ENCODE measurements around the gene NFIB. TPM values are rescaled to one million over a fixed set of nuclear protein-coding genes. Genes with fewer than 3 reads are reported as not detected.

The NFIB gene
- total and polyA plus RNA-seq, 5 donors = 22.5 to 143 (median 134) TPM

DNA sequence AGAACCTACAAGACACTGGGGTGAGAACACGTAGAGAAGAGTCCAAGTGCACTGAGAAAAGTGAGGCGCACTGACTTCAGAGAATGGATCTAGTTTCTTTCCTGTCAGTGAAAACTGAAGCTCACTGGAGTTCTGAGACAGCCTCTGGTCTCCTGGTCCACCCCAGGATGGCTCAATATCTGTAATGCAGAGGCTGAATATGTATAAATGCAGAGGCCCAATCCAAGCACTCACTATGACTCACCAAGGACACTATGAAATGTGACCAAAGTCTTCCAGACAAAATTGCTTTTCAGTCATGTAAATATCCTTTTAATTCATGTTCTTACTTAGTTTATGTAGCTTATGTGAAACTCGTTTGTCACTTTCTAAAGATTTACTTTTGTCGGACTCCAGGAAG, 53.8 kb downstream of the NFIB start:
- H3K9me3 ChIP-seq (ENCODE audit: control insufficient read depth, low read length) = no peaks in the 10 kb centered on the region
- WGBS = 93% methylated on average over 4 of the region's 4 CpGs
- peaks cover 15% of the 10 kb centered on the region for H3K4me1 ChIP-seq (ENCODE audit: control insufficient read depth, insufficient read depth, low read length)
- ATAC-seq (no peak), DNase-seq (no peak)
- no peak overlapping the region for H3K4me3 ChIP-seq (ENCODE audit: low read length)
- H3K27me3 ChIP-seq (ENCODE audit: control insufficient read depth, insufficient read depth) = no peaks in the 10 kb centered on the region
- intact Hi-C loops (cut with DNase I) = no loop called here
- H3K27ac ChIP-seq (ENCODE audit: low read length) = no peak overlapping the region

DNA sequence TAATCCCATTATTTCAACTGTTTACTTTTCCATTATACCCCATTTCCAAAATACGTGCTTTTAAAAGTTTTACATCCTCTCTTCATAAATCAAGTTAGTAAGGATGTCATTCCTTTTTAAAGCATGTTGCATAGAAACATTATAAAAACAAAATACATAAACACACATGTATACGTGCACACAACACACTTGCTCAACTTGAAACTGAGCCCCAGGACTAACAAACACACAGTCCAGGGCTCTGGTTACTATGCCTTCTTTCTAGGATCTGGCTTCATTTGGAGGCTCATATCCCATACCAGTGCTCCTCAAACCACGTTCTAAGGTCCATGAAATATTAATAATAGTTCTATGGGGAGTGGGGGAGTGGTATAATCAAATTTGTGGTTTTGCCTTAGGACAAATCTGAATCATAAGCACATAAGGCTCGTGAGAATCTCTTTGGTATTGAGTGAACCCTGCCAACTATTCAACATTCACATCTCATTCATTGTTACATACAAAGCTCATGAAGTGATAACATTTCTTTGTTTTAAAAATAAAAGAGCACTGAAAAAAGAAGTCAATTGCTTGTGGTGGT, 55.2 kb downstream of the NFIB start:
- intact Hi-C loops (cut with DNase I) = loop anchor here in 1 of 4 donors (10.0 kb wide), 1 partner anchor 56 kb away; the partner anchor contains the start of gene NFIB
- Histone ChIP-seq H3K4me3 (ENCODE audit: low read length) (no peak overlapping the region), H3K27me3 (ENCODE audit: control insufficient read depth, insufficient read depth) (no peaks in the 10 kb centered on the region), H3K4me1 (ENCODE audit: control insufficient read depth, insufficient read depth, low read length) (peaks cover 17% of the 10 kb centered on the region), H3K9me3 (ENCODE audit: control insufficient read depth, low read length) (no peaks in the 10 kb centered on the region), H3K27ac (ENCODE audit: low read length) (peak overlapping the region; percentile 17)
- WGBS = 42% methylated on average over 4 of the region's 4 CpGs
- no peak for ATAC-seq
- DNase-seq = no peak

DNA sequence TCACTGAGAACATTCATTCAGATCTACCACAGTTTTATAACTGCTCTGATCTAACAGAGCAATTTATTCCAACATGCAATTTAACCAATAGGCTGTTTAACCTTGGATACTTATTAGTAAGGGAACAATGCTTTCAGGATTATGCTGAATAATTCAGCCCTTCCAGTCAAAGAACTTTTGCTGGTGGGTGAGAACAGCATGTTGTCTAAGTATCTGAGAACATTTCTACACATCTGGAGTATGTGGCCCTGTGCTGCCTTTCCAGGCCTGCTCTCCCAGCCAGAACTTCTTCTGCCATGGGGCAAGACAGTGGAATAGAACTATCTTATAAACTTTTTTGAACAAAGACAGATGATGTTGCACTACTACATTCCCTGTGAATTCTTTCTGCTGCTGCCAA, 55.8 kb downstream of the NFIB start:
- Histone ChIP-seq H3K9me3 (ENCODE audit: control insufficient read depth, low read length) (no peaks in the 10 kb centered on the region), H3K27me3 (ENCODE audit: control insufficient read depth, insufficient read depth) (no peaks in the 10 kb centered on the region), H3K4me1 (ENCODE audit: control insufficient read depth, insufficient read depth, low read length) (peaks cover 18% of the 10 kb centered on the region), H3K4me3 (ENCODE audit: low read length) (no peak overlapping the region), H3K27ac (ENCODE audit: low read length) (no peak overlapping the region)
- intact Hi-C loops (cut with DNase I) = loop anchor here in 1 of 4 donors (10.0 kb wide), 1 partner anchor 57 kb away; the partner anchor contains the start of gene NFIB
- ATAC-seq = peak in 1 of 2 donors; percentile 18
- DNase-seq = peak in 1 of 3 donors; percentile 15

DNA sequence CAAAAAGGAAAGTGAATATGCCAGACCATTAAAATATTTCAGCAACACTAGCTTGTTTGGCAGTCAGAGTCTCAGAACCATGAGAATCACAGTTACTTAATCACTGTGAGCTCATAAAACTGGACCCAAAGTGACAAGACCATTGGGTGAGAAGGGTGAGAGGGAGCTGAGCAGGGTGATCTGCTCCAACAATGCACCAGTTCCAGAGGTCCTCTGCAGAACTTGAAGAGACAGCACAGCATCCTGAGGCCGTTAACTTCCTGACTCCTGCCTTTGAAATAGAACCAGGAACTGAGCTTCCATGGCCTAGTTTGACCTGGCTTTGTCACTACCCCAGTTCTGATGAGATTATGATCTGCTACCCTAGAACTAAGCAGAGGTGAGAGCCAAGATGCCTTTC, 57.4 kb downstream of the NFIB start:
- H3K9me3 ChIP-seq (ENCODE audit: control insufficient read depth, low read length) = no peaks in the 10 kb centered on the region
- intact Hi-C loops (cut with DNase I) = loop anchor here in 1 of 4 donors (10.0 kb wide), 1 partner anchor 58 kb away; the partner anchor contains the start of gene NFIB
- no peak overlapping the region for H3K4me3 ChIP-seq (ENCODE audit: low read length)
- H3K27me3 ChIP-seq (ENCODE audit: control insufficient read depth, insufficient read depth) = no peaks in the 10 kb centered on the region
- 22% methylated on average over 1 of the region's 1 CpG for WGBS
- peaks cover 12% of the 10 kb centered on the region for H3K4me1 ChIP-seq (ENCODE audit: control insufficient read depth, insufficient read depth, low read length)
- DNase-seq (peak in 1 of 3 donors; percentile 40), ATAC-seq (peak; percentile 75 to 90)
- H3K27ac ChIP-seq (ENCODE audit: low read length) = peak overlapping the region; percentile 73

DNA sequence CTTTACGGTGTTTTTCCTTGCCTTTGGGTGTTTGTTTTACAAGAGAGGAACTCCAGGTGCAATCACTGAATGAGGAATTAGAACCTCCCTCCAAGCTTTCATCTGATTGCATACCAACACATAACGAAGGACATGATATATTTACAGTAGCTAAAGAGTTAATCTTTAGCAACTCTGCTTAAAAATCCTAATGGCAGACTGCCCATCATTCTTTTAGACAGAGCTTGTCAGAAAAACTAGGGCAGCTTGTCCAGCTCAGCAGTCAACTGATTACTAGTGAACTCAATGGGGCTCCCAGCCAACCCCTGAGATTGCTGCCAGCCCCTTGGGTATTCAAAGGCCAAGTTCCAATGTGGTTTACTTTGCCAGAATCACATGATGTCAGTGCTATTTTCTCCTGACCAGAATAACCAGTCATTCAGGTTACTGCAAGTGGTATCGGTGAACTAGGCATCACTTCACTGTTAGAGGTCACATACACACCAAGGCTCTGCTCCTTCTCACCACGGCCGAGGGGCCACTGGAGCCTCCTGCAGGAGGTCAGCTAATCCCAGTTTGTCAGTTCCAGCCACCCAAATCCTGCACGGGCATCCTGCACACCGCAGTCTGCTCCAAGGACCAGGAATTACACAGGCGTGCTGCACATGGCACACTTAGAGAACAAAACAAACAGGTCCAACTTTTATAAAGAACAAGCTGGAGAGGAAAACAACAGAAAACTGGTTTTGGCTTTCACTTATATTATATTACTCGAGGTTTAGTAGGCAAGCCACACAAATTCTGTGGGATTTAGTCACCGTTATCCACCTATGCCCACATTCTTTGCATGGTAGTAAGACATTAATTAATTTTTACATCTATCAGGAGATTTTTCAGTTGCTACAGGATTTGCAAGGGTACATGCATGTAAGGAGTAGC, 62.5 kb downstream of the NFIB start:
- Histone ChIP-seq H3K4me3 (ENCODE audit: low read length) (no peak overlapping the region), H3K27ac (ENCODE audit: low read length) (peak overlapping the region; percentile 86), H3K27me3 (ENCODE audit: control insufficient read depth, insufficient read depth) (no peaks in the 10 kb centered on the region), H3K4me1 (ENCODE audit: control insufficient read depth, insufficient read depth, low read length) (peaks cover 11% of the 10 kb centered on the region), H3K9me3 (ENCODE audit: control insufficient read depth, low read length) (no peaks in the 10 kb centered on the region)
- ATAC-seq = peak; percentile 93 to 94
- intact Hi-C loops (cut with DNase I) = loop anchor here in 1 of 4 donors (10.0 kb wide), 1 partner anchor 63 kb away; the partner anchor contains the start of gene NFIB
- DNase-seq = peak; percentile 87 to 93 (median 89)
- WGBS = 20% methylated on average over 10 of the region's 10 CpGs

DNA sequence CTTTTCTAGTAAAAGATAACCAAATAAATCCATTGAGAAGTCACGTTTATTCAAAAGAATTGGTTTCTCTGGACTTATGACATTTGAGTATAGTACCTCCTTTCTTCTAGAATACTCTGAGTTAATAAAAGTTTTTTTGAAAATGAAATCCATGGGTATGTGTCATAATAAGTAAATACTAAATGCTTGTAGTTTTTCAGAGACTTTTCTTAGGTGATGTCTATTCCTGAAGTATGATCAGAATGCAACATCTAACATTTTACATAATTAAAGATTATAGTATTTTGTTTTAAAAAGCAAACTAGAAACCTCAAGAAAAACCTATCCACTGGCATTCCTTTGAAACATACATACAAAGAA, 63.2 kb downstream of the NFIB start:
- 49% methylated on average over 1 of the region's 1 CpG for WGBS
- DNase-seq = no peak
- intact Hi-C loops (cut with DNase I) = loop anchor here in 1 of 4 donors (10.0 kb wide), 1 partner anchor 64 kb away; the partner anchor contains the start of gene NFIB
- Histone ChIP-seq H3K27me3 (ENCODE audit: control insufficient read depth, insufficient read depth) (no peaks in the 10 kb centered on the region), H3K9me3 (ENCODE audit: control insufficient read depth, low read length) (no peaks in the 10 kb centered on the region), H3K4me1 (ENCODE audit: control insufficient read depth, insufficient read depth, low read length) (peaks cover 11% of the 10 kb centered on the region), H3K4me3 (ENCODE audit: low read length) (no peak overlapping the region), H3K27ac (ENCODE audit: low read length) (no peak overlapping the region)
- no peak for ATAC-seq

DNA sequence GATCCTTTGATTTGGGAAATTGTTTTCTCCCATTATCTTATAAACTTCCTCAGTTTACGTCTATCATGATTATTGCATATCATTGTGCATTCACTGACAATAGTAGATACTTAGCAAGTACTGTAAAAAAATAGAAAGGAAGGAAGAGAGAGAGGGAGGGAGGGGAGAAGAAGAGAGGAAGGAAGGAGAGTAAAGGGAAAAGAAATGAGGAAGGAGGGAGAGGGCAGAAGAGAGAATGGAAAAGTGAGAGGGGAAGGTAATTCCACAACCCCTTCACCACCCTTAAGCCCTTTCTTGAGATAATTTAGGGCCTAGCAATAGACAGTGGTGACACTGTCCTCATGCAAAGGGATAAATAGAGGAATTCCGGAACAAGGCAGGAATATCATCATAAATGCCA, 64.4 kb downstream of the NFIB start:
- Histone ChIP-seq H3K27me3 (ENCODE audit: control insufficient read depth, insufficient read depth) (no peaks in the 10 kb centered on the region), H3K27ac (ENCODE audit: low read length) (no peak overlapping the region), H3K9me3 (ENCODE audit: control insufficient read depth, low read length) (no peaks in the 10 kb centered on the region), H3K4me3 (ENCODE audit: low read length) (no peak overlapping the region), H3K4me1 (ENCODE audit: control insufficient read depth, insufficient read depth, low read length) (peaks cover 11% of the 10 kb centered on the region)
- intact Hi-C loops (cut with DNase I) = no loop called here
- DNase-seq (no peak), ATAC-seq (no peak)
- 49% methylated on average over 2 of the region's 2 CpGs for WGBS

DNA sequence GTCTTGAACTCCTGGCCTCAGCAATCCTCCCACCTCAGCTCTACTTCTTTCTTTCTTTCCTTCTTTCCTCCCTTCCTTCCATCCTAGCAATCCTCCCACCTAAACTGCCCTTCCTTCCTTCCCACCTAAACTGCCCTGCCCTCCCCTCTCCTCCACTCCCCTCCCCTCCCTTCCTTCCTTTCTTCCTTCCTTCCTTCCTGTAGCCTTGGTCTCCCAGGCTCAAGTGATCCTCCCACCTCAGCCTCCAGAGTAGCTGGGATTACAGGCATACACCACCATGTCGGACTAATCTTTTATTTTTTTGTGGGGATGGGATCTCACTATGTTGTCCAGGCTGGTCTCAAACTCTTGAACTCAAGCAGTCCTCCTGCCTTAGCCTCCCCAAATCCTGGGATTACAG, 65.8 kb downstream of the NFIB start:
- H3K4me1 ChIP-seq (ENCODE audit: control insufficient read depth, insufficient read depth, low read length) = peaks cover 8% of the 10 kb centered on the region
- no peak overlapping the region for H3K27ac ChIP-seq (ENCODE audit: low read length)
- no peaks in the 10 kb centered on the region for H3K9me3 ChIP-seq (ENCODE audit: control insufficient read depth, low read length)
- no peaks in the 10 kb centered on the region for H3K27me3 ChIP-seq (ENCODE audit: control insufficient read depth, insufficient read depth)
- 98% methylated on average over 1 of the region's 1 CpG for WGBS
- intact Hi-C loops (cut with DNase I) = no loop called here
- no peak for ATAC-seq
- DNase-seq = no peak
- no peak overlapping the region for H3K4me3 ChIP-seq (ENCODE audit: low read length)

DNA sequence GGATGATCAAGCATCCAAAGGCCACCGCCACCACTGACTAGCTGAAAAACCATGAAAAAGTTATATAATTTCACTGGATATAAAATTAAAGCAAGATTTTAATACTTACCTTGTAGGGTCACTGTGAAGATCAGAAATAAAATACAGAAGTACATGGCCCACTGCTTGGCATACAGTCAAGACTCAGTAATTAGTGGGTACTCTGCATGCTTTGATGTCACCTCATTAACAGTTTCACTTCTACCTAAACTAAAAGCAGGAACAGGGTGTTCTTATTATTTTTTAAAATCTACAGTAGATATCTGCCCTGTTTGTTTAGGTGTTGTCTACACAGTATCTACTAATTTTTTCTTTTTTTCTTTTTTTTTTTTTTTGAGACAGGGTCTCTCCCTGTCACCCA, 66.4 kb downstream of the NFIB start:
- Histone ChIP-seq H3K27ac (ENCODE audit: low read length) (no peak overlapping the region), H3K9me3 (ENCODE audit: control insufficient read depth, low read length) (no peaks in the 10 kb centered on the region), H3K4me3 (ENCODE audit: low read length) (no peak overlapping the region), H3K27me3 (ENCODE audit: control insufficient read depth, insufficient read depth) (no peaks in the 10 kb centered on the region), H3K4me1 (ENCODE audit: control insufficient read depth, insufficient read depth, low read length) (peaks cover 8% of the 10 kb centered on the region)
- DNase-seq (no peak), ATAC-seq (no peak)
- intact Hi-C loops (cut with DNase I) = no loop called here
- 97% methylated on average over 1 of the region's 1 CpG for WGBS

DNA sequence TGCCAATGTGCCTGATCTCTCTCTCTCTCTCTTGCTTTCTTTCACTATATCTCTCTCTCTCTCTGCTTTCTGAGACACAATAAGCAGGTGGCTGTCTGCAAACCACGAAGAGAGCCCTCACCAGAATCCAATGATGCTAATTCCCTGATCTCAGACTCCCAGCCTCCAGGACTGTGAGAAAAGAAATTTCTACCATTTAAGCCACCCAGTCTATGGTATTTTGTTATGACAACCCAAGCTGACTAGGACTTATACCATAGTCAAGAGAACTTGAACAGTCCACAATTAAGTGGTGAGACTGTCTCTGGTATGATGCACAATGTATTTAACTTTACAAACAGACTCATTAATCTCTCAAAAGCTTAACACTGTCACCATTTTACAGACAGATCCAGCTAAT, 67.0 kb downstream of the NFIB start:
- H3K9me3 ChIP-seq (ENCODE audit: control insufficient read depth, low read length) = no peaks in the 10 kb centered on the region
- intact Hi-C loops (cut with DNase I) = no loop called here
- no peak for DNase-seq
- H3K4me3 ChIP-seq (ENCODE audit: low read length) = no peak overlapping the region
- ATAC-seq = no peak
- WGBS = 63% methylated on average over 1 of the region's 1 CpG
- no peak overlapping the region for H3K27ac ChIP-seq (ENCODE audit: low read length)
- H3K4me1 ChIP-seq (ENCODE audit: control insufficient read depth, insufficient read depth, low read length) = peaks cover 8% of the 10 kb centered on the region
- H3K27me3 ChIP-seq (ENCODE audit: control insufficient read depth, insufficient read depth) = no peaks in the 10 kb centered on the region

DNA sequence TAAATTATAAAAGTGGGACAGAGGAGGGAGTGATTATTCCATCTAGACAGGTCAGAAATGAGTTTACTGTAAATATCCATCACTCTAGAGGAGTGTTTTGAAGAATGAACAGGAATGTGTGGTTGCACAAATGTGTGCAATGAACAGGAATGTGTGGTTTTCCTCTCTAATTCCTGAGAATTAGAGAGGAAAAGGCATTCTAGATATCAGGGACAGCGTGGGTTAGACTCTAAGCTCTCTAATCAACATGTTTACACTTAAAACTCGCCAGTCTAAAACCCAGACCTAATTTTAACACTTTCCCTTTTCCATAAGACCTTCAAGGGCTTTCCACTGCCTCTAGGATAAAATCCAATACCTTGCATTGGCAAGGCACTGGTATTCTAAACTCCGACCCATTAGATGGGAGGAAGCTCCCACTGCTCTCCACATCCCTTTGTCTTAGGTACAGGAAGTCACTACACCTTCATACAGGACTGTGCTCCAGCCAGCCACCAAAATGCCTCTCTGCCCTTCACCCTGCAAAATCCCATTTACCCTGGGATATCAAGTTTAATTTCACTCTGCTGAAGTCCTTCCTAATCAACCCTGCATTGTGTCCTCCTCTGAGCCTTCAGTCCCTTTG, 67.9 kb downstream of the NFIB start:
- Histone ChIP-seq H3K27me3 (ENCODE audit: control insufficient read depth, insufficient read depth) (no peaks in the 10 kb centered on the region), H3K27ac (ENCODE audit: low read length) (no peak overlapping the region), H3K4me1 (ENCODE audit: control insufficient read depth, insufficient read depth, low read length) (peaks cover 6% of the 10 kb centered on the region), H3K4me3 (ENCODE audit: low read length) (no peak overlapping the region), H3K9me3 (ENCODE audit: control insufficient read depth, low read length) (no peaks in the 10 kb centered on the region)
- ATAC-seq = no peak
- intact Hi-C loops (cut with DNase I) = no loop called here
- 36% methylated on average over 3 of the region's 3 CpGs for WGBS
- DNase-seq = no peak
